ENCODE data around the gene TIGD1.

TIGD1 gene

DNA sequence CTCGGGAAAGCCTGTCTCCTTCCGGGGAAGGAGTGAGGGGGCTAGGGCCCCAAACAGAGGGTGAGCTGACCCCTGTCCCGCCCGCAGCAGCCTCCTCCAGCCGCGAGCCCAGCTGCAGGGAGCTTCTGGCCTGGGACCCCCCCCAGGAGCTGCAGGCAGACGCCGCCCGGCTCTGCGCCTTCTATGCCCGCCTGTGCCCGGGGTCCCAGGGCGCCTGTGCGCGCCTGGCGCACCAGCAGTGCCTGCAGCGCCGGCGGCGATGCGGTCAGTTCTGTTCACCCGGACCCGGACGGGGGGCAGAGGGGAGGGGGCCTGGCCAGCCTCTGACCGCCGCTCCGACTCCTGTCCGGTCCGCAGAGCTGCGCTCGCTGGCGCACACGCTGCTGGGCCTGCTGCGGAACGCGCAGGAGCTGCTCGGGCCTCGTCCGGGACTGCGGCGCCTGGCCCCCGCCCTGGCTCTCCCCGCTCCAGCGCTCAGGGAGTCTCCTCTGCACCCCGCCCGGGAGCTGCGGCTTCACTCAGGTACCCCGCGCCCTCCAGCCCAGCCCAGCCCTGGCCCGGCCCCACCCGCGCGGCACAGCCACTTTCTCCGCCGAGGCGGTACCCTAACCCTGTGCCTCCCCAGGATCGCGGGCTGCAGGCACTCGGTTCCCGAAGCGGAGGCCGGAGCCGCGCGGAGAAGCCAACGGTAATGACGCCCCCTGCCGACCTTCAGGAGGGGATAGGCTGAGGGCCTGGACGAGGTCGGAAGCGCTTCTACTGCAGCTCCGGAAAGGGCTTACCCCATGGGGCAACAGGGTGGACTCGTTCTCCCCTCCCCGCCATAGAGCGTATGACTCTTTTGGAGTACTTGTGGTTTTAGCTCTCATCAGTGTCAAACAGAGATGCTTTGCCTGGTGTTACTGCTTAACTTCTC lies 26.4 kb downstream of the TIGD1 start:
- no peak for DNase-seq (ENCODE audit: low spot score)

DNA sequence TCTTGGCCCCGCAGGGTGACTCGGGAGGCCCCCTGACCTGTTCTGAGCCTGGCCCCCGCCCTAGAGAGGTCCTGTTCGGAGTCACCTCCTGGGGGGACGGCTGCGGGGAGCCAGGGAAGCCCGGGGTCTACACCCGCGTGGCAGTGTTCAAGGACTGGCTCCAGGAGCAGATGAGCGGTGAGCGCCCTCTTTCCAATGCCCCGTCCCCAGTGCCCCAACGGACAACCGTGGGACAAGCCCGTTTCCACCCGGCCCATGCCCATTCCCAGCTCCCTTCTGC lies 27.0 kb downstream of the TIGD1 start:
- no peak for DNase-seq (ENCODE audit: low spot score)

DNA sequence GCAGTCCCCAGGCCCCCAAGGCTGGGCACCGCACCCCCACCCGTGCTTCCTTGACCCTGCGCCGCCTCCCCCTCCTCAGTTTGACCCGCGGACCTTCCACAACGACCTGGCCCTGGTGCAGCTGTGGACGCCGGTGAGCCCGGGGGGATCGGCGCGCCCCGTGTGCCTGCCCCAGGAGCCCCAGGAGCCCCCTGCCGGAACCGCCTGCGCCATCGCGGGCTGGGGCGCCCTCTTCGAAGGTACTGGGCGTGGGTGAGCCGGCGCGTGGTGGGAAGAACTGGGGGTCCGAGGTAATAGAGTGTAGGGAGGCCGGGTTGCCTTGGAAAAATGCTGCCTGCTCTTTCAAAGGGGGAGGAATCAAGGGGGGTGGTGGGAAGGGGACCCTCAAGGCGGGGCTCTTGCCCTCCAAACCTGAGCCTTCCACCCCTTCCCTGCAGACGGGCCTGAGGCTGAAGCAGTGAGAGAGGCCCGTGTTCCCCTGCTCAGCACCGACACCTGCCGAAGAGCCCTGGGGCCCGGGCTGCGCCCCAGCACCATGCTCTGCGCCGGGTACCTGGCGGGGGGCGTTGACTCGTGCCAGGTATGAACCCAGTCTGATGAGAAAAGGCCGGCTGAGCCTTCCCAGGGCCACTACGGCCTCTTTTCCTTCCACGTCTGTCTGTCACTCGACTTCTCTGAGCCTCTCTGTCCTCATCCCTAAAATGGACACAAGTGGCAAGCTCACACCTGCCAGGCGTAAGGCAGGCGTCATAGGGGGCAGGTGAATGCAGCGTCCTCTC lies 27.5 kb downstream of the TIGD1 start:
- no peak for DNase-seq (ENCODE audit: low spot score)

DNA sequence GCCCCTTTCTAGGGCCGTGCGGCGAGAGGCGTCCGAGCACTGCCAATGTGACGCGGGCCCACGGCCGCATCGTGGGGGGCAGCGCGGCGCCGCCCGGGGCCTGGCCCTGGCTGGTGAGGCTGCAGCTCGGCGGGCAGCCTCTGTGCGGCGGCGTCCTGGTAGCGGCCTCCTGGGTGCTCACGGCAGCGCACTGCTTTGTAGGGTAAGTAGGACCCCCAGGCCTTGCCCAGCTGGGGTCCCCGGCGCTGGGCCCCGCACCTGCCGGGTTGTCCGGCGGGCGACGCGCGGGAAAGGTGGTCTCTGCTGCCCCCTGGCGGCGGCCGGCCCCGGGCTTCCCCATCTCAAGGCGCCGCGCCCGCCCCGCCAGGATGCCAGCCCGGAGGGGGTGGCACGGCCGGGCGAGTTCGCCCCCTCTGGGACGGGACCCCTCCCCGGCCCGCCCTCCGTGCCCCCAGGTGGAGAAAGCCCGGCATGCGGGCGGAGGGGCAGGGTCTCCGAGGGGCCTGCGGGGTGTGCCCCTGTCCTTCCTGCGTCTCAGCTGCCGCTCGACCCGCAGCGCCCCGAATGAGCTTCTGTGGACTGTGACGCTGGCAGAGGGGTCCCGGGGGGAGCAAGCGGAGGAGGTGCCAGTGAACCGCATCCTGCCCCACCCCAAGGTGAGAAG lies 28.3 kb downstream of the TIGD1 start:
- DNase-seq (ENCODE audit: low spot score), result peak; percentile 60

DNA sequence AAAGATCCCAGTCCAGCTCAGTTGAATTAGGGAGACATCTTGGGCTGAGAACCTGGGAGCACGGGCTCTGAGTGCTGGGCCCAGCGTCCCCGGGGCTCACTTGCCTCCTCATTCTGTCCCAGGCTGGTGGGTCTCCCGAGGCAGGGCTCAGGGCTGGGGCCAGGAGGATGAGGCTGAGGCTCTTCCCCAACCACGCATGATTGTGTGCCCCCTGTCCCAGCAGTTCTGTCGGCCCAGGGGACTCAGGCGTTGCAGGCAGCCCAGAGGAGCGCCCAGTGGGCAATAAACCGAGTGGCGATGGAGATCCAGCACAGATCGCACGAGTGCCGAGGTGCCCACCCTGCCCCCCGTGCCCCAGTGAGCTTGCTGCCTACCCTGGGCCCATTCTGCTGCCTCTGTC lies 29.3 kb downstream of the TIGD1 start:
- DNase-seq (ENCODE audit: low spot score), result no peak

DNA sequence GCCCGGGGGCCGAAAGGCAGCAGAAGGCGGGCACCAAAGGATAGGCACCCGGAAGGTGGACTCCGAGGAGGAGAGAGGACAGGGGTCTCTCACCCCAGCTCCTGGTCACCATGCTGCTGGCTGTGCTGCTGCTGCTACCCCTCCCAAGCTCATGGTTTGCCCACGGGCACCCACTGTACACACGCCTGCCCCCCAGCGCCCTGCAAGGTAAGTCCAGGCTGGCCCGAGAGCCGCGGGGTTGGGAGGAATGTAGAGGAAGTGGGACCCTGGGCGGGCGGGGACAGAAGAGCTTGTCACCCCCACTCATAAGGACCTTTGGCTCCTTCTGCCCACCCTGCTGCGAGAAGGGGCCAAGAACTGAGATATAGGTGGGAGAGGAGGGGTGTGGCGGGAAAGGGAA lies 29.9 kb downstream of the TIGD1 start:
- DNase-seq (ENCODE audit: low spot score), result no peak

DNA sequence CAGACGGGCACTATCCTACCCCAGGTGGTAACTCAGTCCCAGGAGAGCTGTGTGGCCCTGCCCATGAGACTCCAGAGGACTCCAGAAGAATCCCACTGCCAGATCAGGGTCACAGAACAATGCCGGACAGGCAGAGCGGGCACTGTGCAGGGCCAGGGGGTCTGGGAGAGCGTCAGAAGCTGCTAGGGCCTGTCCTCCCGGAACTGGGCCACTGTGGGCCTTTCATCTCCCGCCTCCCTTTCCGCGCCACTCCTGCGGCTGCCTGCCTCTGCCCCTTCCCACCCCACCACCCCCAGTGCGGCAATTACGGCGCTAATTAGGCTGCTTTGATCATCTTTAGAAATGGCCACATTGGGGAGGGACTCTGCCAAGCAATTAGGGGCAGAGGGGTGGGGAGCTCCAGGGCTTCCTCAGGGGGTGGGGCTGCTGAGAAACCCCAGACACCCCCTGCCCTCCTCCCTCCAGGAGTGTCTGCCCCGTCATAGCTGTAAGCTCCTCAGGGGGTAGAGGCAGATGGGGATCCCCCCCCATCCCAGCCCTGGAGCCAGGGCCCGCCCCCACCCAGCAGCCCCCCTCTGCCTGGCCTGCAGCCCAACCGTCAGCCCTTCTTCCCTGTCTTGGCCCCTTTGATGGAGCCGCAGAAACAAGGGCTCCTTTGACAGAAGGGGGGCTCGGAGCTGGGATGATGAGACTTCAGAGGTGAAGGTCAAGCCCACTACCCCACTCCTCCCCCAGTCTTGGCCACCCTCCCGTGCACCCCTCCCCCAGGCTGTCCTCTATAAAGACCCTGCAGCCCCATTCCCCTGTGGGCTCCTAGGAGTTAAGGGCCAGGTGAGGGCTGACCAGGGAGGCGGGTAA lies 30.5 kb downstream of the TIGD1 start, which contains the start of gene PRSS56:
Gene PRSS56 (plus strand): TSS at position 808 of the 858 bp plus-strand sequence. CDS start 211 bp downstream, outside the sequence.
- no peak for DNase-seq (ENCODE audit: low spot score)

DNA sequence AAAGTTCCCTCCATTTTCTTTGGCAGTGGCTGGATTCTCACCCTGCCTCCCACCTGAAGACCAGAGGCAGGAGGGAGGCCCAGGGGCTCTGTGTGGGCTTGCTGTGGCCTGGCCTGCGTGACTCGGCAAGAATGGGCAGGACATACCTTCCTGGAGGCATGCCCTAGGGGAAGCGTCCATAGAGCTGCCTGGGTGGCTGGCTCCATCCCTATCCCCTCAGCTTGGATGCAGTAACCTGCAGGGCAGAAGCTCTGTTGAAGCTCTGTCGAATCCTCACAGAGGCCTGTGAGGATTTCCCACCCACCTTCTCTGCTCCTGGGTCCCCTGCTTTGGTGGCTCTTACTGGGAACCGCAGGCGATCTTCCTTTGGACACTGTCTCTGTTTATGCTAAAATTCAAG lies 31.5 kb downstream of the TIGD1 start:
- no peak for DNase-seq (ENCODE audit: low spot score)

DNA sequence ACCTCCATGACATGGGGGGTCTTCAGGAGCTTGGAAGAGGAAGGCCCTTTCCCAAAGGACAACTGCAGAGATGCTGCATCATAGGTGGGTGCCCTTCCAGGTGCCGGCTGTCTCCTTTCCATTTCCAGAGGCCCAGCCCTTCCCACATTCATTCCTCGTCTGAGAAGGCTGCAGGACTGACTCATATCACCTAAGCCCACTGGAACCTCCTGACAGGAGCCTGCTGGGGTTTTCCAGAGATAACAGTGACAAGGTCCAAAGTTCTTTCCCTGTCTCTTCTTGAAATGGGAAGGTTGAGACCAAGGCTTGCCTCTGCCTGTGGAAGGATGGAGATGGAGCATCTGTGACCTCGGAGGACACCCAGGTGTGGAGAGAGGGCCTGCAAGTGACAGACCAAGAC lies 33.8 kb downstream of the TIGD1 start:
- DNase-seq (ENCODE audit: low spot score), result no peak

DNA sequence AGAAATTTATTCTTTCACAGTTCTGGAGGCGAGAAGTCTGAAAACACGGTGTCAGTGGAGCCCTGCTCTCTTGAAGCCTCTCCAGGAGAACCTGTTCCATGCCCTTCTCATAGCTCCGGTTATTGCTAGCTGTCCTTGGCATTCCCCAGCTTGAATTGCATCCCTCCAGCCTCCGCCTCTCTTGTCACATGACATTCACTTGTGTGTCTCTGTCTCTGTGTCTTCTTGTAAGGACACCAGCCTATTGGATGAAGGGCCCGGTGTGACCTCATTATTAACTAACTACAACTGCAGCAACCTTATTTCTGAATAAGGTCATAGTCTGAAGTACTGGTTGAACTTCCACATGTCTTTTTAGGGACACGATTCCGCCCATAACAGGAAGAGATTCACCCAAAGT lies 34.7 kb downstream of the TIGD1 start:
- DNase-seq (ENCODE audit: low spot score), result no peak

DNA sequence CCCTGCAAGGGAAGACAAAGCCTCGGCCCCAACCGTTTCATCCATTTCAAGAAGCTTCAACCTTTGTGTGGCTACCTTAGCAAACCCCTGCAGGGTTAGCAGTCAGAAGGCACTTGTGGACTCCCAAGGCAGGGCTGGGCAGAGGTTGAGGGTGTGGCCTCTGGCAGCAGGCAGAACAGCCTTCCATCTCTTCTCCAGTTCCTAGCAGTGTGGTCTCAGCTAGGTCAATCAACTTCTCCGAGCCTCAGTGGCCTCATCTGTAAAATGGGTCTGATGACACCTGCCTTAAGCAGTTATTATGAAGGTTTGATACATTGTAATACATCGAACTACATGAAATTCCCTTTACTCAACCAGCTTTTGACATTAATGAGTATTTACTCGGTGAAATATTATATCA lies 37.0 kb downstream of the TIGD1 start:
- DNase-seq (ENCODE audit: low spot score), result no peak

DNA sequence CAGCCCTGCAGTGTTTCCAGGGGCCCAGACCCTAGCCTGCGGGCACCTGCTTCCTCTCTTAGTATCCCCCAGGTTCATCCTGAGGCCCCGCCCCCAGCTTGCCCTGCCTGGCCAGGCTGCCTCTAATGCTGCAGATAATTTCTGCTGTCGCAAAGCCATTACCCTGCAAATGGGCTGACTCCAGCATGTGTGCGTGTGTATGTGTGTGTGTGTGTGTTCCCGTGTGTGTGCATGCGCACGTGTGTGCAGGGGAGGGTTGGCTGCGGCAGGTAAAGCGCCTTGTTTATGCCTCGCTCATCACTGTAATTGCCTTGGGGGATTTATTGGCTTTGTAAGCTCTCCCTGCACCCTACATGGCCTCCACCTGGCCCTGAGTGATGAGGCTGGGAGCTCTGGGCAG lies 37.8 kb downstream of the TIGD1 start:
- no peak for DNase-seq (ENCODE audit: low spot score)

DNA sequence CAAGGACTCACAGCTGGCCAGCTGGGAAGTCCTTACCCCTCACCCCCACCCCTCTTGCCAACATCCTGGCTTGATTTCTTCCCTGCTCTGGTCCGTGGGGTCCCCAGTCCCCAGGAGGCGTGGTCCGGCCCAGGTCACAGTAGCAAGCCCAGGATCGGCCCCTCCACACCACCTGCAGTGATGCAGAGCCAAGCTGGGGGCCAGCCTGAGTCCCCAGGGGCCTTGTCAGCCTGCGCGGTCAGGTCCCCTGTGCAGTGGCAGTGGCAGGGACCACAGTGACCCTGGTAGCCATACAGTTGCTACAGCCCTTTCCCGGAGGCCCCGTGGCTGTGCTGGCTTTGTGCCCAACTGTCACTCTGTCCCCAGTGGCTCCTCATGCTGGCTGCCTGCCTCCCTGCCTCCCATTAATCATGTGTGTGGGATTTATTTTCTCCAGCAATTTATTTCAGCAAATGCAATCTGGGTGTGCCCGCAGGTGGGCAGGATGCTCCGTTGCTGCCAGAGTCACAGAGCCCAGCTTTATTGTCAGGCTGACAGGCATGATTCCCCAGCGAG lies 38.9 kb downstream of the TIGD1 start:
- DNase-seq (ENCODE audit: low spot score), result no peak

DNA sequence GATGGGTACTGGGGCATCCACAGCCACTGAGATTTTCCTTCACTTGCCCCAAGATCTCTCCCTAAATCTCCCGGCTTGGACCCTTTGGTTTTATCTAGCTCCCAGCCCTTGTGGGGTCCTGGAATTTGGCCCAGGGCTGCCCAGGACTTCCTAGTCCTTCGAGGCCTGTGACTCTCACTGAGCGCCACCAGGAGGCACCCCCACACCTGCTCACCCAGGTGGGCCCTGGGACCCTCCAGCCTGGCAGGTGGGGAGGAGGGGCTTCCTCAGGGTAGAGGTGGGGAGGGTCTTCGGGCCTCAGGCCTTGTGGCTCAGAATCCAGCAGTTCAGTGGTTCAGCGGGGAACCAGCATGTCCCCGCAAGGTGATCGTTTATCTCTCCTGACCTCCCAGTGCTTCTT lies 42.1 kb downstream of the TIGD1 start:
- DNase-seq (ENCODE audit: low spot score), result no peak

DNA sequence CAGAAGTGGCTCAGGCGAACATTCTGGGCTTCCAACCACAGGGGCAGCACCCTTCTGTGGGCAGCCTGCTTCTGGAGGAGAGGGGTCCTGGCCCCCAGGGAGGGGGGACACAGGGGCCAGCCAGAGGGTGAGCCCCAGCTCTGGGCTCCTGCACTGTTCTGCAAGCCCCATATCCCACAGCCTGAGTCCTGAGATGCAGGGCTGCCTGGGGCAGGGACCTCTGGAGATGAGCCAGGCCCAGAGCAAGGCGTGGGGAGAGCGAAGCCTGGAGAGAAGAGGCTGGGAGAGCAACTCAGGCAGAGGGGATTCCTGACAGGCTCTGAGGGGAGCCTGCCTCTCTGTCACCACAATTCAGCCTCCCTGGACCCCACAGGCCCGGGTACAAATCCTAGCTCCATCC lies 43.6 kb downstream of the TIGD1 start:
- DNase-seq (ENCODE audit: low spot score), result no peak

DNA sequence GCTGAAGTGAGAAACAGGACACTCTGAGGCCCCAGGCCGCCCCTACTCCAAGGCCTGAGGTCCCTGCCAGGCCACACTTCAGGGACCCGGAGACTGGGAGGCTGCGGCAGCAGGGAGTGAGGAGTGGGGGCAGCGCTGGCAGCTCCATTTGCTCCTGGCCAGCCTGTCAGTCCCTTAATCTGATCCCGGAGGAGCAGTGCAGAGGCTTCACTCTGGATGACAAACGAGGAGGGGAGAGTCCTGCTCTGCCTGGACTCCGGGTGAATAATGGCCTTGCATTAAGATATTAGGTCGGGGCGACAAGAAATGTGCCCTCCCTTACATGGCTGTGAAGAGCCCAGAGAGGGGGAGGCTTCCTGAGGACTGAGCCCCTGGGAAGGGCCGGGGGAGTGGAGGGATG lies 44.5 kb downstream of the TIGD1 start:
- no peak for DNase-seq (ENCODE audit: low spot score)

DNA sequence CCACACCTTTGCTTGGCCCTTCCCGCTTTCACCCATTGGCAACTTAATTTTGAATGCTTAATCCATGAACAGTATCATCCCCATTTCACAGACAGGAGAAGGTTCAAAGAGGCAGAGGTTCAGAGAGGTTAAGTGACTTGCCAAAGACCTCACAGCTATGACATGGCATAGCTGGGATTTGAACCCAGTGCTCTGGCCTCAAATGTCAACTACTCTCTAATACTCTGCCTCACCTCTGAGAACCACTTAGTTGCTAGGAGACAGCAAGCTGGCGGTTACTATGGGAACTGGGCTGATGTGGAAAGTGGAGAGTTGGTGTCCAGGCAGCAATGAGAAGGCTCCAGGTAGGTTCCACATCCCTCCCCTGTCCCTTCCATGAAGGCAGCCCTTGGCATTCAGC lies 45.9 kb downstream of the TIGD1 start:
- DNase-seq (ENCODE audit: low spot score), result no peak

DNA sequence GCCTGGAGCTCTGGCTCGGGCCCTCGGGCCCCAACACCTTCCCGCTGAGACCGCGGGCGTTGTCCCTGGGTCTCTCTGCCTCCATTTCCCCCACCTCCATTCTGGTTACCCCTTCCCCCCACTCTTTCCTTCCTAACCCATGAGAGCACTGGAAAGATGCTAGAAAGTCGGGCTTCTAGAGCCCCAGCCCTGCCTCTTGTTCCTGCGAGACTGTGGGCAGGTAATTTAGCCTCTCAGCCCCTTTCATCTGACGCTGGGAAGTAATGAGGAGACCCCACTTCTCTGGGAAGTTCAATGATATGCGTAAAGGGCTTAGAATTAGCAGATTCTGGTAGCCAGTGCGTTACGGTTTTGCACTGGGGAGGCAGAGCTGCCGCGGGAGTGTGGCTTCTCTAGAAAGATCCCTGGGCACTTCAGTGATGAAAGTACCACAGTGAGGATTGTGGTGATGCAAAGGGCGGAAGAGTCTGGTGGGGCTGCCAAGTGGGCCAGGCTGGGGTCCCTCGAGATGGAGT lies 46.5 kb downstream of the TIGD1 start:
- no peak for DNase-seq (ENCODE audit: low spot score)

DNA sequence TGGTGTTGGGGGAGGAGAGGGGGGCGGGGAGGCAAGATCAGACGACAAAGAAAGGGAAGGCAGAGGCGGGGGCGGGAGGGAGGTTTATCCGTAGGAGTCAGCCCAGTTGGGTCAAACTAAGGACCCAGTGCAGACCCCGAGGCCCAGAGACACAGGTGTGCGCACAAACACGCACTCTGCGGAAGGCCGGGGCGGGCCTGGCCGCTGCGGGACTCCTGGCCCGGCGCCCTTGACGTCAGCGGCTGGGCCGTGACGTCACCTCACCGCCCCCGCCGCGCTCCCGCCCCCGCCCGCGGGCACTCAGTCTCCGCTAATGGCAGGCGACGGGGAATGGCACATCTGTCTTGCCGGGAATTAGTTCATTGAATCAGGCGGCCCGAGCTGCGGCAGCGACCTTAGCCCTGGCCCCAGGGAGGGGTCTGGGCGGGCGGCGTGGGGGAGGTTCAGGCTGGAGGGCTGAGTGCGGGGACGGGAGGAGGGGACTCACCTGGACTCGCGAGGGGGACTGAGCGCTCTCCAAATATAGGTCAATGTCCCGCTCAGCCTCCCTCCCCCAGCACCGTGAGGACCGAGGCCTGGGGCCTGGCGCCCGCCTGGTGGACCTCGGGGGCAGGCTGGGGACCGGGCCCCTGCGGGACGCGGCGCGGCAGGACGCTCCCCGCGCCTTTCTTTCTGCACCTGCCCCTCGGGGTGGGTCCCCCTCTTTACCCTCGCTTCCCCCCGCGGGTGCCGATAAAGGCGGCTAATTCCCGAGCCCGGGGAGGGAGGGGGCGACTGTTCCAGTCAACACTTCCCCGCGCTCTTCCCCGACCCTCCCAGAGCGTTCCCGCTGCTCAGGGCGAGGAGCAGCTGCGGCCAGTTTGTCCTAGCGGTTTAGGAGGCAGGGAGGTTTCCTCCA lies 47.2 kb downstream of the TIGD1 start:
- DNase-seq (ENCODE audit: low spot score), result no peak

DNA sequence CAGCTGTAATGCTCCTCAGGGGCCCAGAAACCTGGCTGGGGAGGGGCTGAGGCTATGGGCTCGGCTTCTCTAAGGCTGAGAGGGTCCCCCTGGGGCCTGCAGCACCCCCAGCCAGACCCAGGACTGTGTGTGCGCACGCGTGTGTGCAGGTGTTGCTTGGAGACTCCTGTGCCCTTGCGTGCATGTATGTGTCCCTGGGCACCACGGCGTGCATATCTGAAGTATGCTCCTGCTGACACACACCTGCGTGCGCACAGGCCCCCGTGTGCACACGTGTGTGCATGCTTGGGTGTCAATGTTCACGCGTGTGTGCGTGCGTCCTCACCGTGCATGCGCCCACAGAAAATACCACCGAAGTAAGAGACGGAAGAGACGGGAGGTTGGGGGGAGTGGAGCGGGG lies 47.8 kb downstream of the TIGD1 start:
- no peak for DNase-seq (ENCODE audit: low spot score)
